Esophagus muscularis mucosa (tissue), 4 donors: Measurements from ENCODE around the gene SRP68. TPM values are rescaled to one million over a fixed set of nuclear protein-coding genes. Genes with fewer than 3 reads are reported as not detected.
A peak's percentile ranks its signal among the peaks of the same experiment; 100 is the strongest.

Source experiments
- DNase-seq: peaks from one replicate; pipeline ENCODE4 v3.0.0-alpha.2; 2017; ENCODE audit errors: extremely low spot score
- H3K27ac ChIP-seq, 4 donors: fragments of 200-600 bp; sonication (generic); replicated peaks in 1 of 4; 1 replicate in 3 of 4; 2 replicates in 1 of 4; pipeline ENCODE4 v1.5.1; 2016 to 2019; ENCODE audit warnings: mild to moderate bottlenecking in 1 of 4
- H3K27me3 ChIP-seq, 4 donors: fragments of 200-600 bp; sonication (generic); one replicate each; pipeline versions ENCODE4 v1.5.1 to v1.6.0; 2016 to 2019
- H3K36me3 ChIP-seq, 4 donors: fragments of 200-600 bp; sonication (generic); one replicate each; pipeline ENCODE4 v1.5.1; 2016 to 2019
- H3K4me1 ChIP-seq, 4 donors: fragments of 200-600 bp; sonication (generic); one replicate each; pipeline ENCODE4 v1.5.1; 2016 to 2019
- H3K4me3 ChIP-seq, 4 donors: fragments of 200-600 bp; sonication (generic); 1 replicate in 2 of 4; 2 replicates in 2 of 4; pipeline ENCODE4 v1.5.1; 2016 to 2019; ENCODE audit warnings: mild to moderate bottlenecking in 4 of 4, moderate library complexity in 1 of 4
- H3K9me3 ChIP-seq, 4 donors: fragments of 200-600 bp; sonication (generic); 1 replicate in 3 of 4; 2 replicates in 1 of 4; pipeline ENCODE4 v1.5.1; 2016 to 2019
- CTCF ChIP-seq, 3 experiments: fragments of 200-600 bp in 2 of 3; fragments of 450-650 bp in 1 of 3; sonication (generic) in 2 of 3; IDR thresholded peaks; one replicate each; pipeline ENCODE4 v1.5.1; 2017 to 2019; ENCODE audit warnings: antibody characterized with exemption in 3 of 3, mild to moderate bottlenecking in 2 of 3, moderate library complexity in 1 of 3
- EP300 ChIP-seq: sonication (generic); formaldehyde crosslinking; IDR thresholded peaks from one replicate; pipeline ENCODE4 v1.6.1; 2017; ENCODE audit warnings: antibody characterized with exemption
- POLR2A ChIP-seq: fragments of 450-650 bp; IDR thresholded peaks from one replicate; pipeline ENCODE4 v1.6.1; 2017; ENCODE audit warnings: antibody characterized with exemption, moderate library complexity, mild to moderate bottlenecking, low read depth
- POLR2AphosphoS5 ChIP-seq, 2 donors: sonication (generic); formaldehyde crosslinking; IDR thresholded peaks; one replicate each; pipeline ENCODE4 v1.6.1; 2017; ENCODE audit warnings: antibody characterized with exemption in 2 of 2
- WGBS: methylation state at CpG from one replicate; pipeline ENCODE4 v1.1.5; 2018; 5-methylcytosine and 5-hydroxymethylcytosine counted together
- intact Hi-C: fragments of 100-400 bp; cut with DNase I; formaldehyde crosslinking; loops from one replicate; pipeline ENCODE4 v1.15.1; 2023
- total RNA-seq, 4 donors: library from RNA; depleted of rRNA; stranded (reverse); fragments of >200 nt; gene quantifications; one replicate each; pipeline versions ENCODE4 v1.1.0 to v1.2.1, GENCODE V29; 2016

SRP68 gene
- total RNA-seq, 4 donors from 2014 or later = 41.9 to 56.9 (median 50.0) TPM

GRCh38 chr17:76000755-76001521 is 71.4 kb downstream of the SRP68 start, which contains the start of gene CDK3:
Gene CDK3, plus strand, starts transcription at chr17:76000855. Its CDS starts 571 bp downstream, at chr17:76001426.
- H3K4me1 ChIP-seq = peaks cover 0 to 16% (median 5%) of the 10 kb centered on the region in 4 donors
- peaks cover 0 to 17% (median 11%) of the 10 kb centered on the region in 4 donors for H3K36me3 ChIP-seq
- TF ChIP-seq CTCF (IDR thresholded peaks at IDR 0.05) (no peak), POLR2A (no peak), EP300 (no peak), POLR2AphosphoS5 (IDR thresholded peaks at IDR 0.05) (no peak)
- no peak for DNase-seq
- H3K27me3 ChIP-seq = no peaks in the 10 kb centered on the region
- H3K4me3 ChIP-seq = no peak within 1 kb of the TSS
- intact Hi-C loops = no loop called here
- H3K9me3 ChIP-seq = no peaks in the 10 kb centered on the region
- WGBS = 87% methylated on average over 20 of the region's 21 CpGs
- H3K27ac ChIP-seq = no peak within 1 kb of the TSS

- TF ChIP-seq POLR2A = no peak
- no peak for TF ChIP-seq POLR2AphosphoS5 (IDR thresholded peaks at IDR 0.05)
- no peak for TF ChIP-seq EP300
- TF ChIP-seq CTCF (IDR thresholded peaks at IDR 0.05) = peak; percentile 26 to 67 (median 30)
- H3K27me3 ChIP-seq = no peaks in the 10 kb centered on the region
- intact Hi-C loops = no loop called here
- no peak for DNase-seq
- no peak overlapping the region for H3K4me3 ChIP-seq
- 71% methylated on average over 31 of the region's 31 CpGs for WGBS
- peaks cover 0 to 23% (median 14%) of the 10 kb centered on the region in 4 donors for H3K36me3 ChIP-seq
- H3K27ac ChIP-seq = no peak overlapping the region
- H3K9me3 ChIP-seq = no peaks in the 10 kb centered on the region
- H3K4me1 ChIP-seq = peaks cover 0 to 9% (median 0%) of the 10 kb centered on the region in 4 donors
These were observed 72.1 kb downstream of the SRP68 start for GRCh38 chr17:76000016-76000754.

- intact Hi-C loops = no loop called here
- no peak for DNase-seq
- H3K9me3 ChIP-seq = no peaks in the 10 kb centered on the region
- WGBS = 100% methylated on average over 9 of the region's 9 CpGs
- peaks cover 0 to 41% (median 20%) of the 10 kb centered on the region in 4 donors for H3K36me3 ChIP-seq
- no peak overlapping the region for H3K27ac ChIP-seq
- TF ChIP-seq POLR2A = no peak
- no peak for TF ChIP-seq EP300
- no peak for TF ChIP-seq CTCF (IDR thresholded peaks at IDR 0.05)
- TF ChIP-seq POLR2AphosphoS5 (IDR thresholded peaks at IDR 0.05) = no peak
- H3K27me3 ChIP-seq = no peaks in the 10 kb centered on the region
- H3K4me1 ChIP-seq = peaks cover 0 to 5% (median 0%) of the 10 kb centered on the region in 4 donors
- H3K4me3 ChIP-seq = no peak overlapping the region
These were observed 74.0 kb downstream of the SRP68 start for GRCh38 chr17:75998327-75998795.

- Histone ChIP-seq H3K9me3 (no peaks in the 10 kb centered on the region), H3K4me3 (no peak overlapping the region), H3K36me3 (peaks cover 0 to 50% (median 19%) of the 10 kb centered on the region in 4 donors), H3K4me1 (peaks cover 0 to 5% (median 0%) of the 10 kb centered on the region in 4 donors), H3K27me3 (no peaks in the 10 kb centered on the region), H3K27ac (no peak overlapping the region)
- TF ChIP-seq POLR2AphosphoS5 (IDR thresholded peaks at IDR 0.05) (no peak), EP300 (no peak), CTCF (IDR thresholded peaks at IDR 0.05) (no peak), POLR2A (no peak)
- WGBS = 59% methylated on average over 18 of the region's 18 CpGs
- intact Hi-C loops = no loop called here
- DNase-seq = no peak
These were observed 75.4 kb downstream of the SRP68 start for GRCh38 chr17:75996665-75997590.
